ENCODE results near the gene RPA3. TPM values are rescaled to one million over a fixed set of nuclear protein-coding genes. Genes with fewer than 3 reads are reported as not detected.

The RPA3 gene
- total RNA-seq, 2 experiments from 2014 or later: 32.9 to 36.5 TPM

GRCh38 chr7:7738177-7738576 is 19.8 kb upstream of the RPA3 start:
- Histone ChIP-seq H3K4me1 (ENCODE audit: insufficient read depth, low read length) (no peaks in the 10 kb centered on the region), H3K36me3 (ENCODE audit: insufficient read depth, low read length) (no peaks in the 10 kb centered on the region), H3K27ac (ENCODE audit: low read depth in 1 of 2, low read length in 2 of 2) (no peak overlapping the region), H3K9me3 (ENCODE audit: control insufficient read depth in 1 of 2, insufficient read depth in 1 of 2, low read length in 2 of 2) (no peaks in the 10 kb centered on the region), H3K4me3 (ENCODE audit: low read length) (no peak overlapping the region), H3K27me3 (ENCODE audit: control insufficient read depth in 1 of 2, insufficient read depth in 2 of 2, low read length in 2 of 2) (no peaks in the 10 kb centered on the region)
- DNase-seq: no peak
- Mint-ChIP-seq H3K27ac (no peak overlapping the region), H3K9me3 (no peaks in the 10 kb centered on the region), H3K27me3 (no peaks in the 10 kb centered on the region), H3K36me3 (ENCODE audit: low read depth) (no peaks in the 10 kb centered on the region), H3K4me3 (no peak overlapping the region), H3K4me1 (ENCODE audit: low read depth) (peaks cover 30% of the 10 kb centered on the region)
- intact Hi-C loops (cut with DNase I, micrococcal nuclease): no loop called here
- CTCF ChIA-PET: no interaction called here
- POLR2A ChIA-PET: interaction anchor here (0.7 kb wide), 1 partner anchor 31 kb away, joined by 3 read pairs; no protein-coding TSS in a partner anchor
- ATAC-seq (ENCODE audit: poor library complexity): no peak
- TF ChIP-seq, protein P1, sequence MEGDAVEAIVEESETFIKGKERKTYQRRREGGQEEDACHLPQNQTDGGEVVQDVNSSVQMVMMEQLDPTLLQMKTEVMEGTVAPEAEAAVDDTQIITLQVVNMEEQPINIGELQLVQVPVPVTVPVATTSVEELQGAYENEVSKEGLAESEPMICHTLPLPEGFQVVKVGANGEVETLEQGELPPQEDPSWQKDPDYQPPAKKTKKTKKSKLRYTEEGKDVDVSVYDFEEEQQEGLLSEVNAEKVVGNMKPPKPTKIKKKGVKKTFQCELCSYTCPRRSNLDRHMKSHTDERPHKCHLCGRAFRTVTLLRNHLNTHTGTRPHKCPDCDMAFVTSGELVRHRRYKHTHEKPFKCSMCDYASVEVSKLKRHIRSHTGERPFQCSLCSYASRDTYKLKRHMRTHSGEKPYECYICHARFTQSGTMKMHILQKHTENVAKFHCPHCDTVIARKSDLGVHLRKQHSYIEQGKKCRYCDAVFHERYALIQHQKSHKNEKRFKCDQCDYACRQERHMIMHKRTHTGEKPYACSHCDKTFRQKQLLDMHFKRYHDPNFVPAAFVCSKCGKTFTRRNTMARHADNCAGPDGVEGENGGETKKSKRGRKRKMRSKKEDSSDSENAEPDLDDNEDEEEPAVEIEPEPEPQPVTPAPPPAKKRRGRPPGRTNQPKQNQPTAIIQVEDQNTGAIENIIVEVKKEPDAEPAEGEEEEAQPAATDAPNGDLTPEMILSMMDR (IDR thresholded peaks at IDR 0.05): no peak

GRCh38 chr7:7737674-7738073 is 19.3 kb upstream of the RPA3 start:
- DNase-seq: no peak
- Mint-ChIP-seq H3K4me1 (ENCODE audit: low read depth) (peaks cover 35% of the 10 kb centered on the region), H3K27ac (no peak overlapping the region), H3K36me3 (ENCODE audit: low read depth) (no peaks in the 10 kb centered on the region), H3K4me3 (no peak overlapping the region), H3K9me3 (no peaks in the 10 kb centered on the region), H3K27me3 (no peaks in the 10 kb centered on the region)
- CTCF ChIA-PET: no interaction called here
- Histone ChIP-seq H3K9me3 (ENCODE audit: control insufficient read depth in 1 of 2, insufficient read depth in 1 of 2, low read length in 2 of 2) (no peaks in the 10 kb centered on the region), H3K36me3 (ENCODE audit: insufficient read depth, low read length) (no peaks in the 10 kb centered on the region), H3K4me1 (ENCODE audit: insufficient read depth, low read length) (no peaks in the 10 kb centered on the region), H3K27ac (ENCODE audit: low read depth in 1 of 2, low read length in 2 of 2) (no peak overlapping the region), H3K4me3 (ENCODE audit: low read length) (no peak overlapping the region), H3K27me3 (ENCODE audit: control insufficient read depth in 1 of 2, insufficient read depth in 2 of 2, low read length in 2 of 2) (no peaks in the 10 kb centered on the region)
- intact Hi-C loops (cut with DNase I, micrococcal nuclease): no loop called here
- POLR2A ChIA-PET: no interaction called here
- TF ChIP-seq, protein P1 (IDR thresholded peaks at IDR 0.05): no peak
- ATAC-seq (ENCODE audit: poor library complexity): no peak

DNA sequence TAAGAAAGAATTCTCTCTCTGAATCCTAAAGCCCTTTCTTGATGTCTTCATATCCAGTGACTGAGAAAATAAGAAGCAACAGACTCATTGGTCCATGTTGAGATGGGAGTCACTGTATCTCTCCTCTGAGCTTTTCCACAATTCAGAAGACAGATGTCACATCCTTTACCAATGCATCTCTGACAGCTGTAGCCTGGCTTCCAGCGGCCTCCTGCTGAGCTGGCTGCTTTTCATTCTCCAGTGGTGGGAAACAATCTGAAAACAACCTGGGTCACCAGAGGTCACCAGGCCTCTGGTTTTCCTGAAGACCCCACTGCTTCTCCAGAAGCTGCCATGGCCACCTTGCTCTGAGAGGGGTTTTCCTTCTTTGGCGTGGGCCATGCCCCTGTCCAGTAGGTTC is 18.3 kb upstream of the RPA3 start:
- H3K27me3 ChIP-seq (ENCODE audit: control insufficient read depth in 1 of 2, insufficient read depth in 2 of 2, low read length in 2 of 2): no peaks in the 10 kb centered on the region
- no peaks in the 10 kb centered on the region for H3K9me3 ChIP-seq (ENCODE audit: control insufficient read depth in 1 of 2, insufficient read depth in 1 of 2, low read length in 2 of 2)
- CTCF ChIA-PET: no interaction called here
- H3K4me3 ChIP-seq (ENCODE audit: low read length): no peak overlapping the region
- no peaks in the 10 kb centered on the region for H3K4me1 ChIP-seq (ENCODE audit: insufficient read depth, low read length)
- no peaks in the 10 kb centered on the region for H3K36me3 ChIP-seq (ENCODE audit: insufficient read depth, low read length)
- ATAC-seq (ENCODE audit: poor library complexity) (no peak), DNase-seq (no peak)
- no peaks in the 10 kb centered on the region for H3K27me3 Mint-ChIP-seq
- no peaks in the 10 kb centered on the region for H3K9me3 Mint-ChIP-seq
- POLR2A ChIA-PET: no interaction called here
- H3K27ac ChIP-seq (ENCODE audit: low read depth in 1 of 2, low read length in 2 of 2): no peak overlapping the region
- H3K27ac Mint-ChIP-seq: no peak overlapping the region
- intact Hi-C loops (cut with DNase I, micrococcal nuclease): no loop called here
- TF ChIP-seq, protein P1 (IDR thresholded peaks at IDR 0.05): no peak
- H3K36me3 Mint-ChIP-seq (ENCODE audit: low read depth): no peaks in the 10 kb centered on the region
- H3K4me3 Mint-ChIP-seq: no peak overlapping the region
- peaks cover 39% of the 10 kb centered on the region for H3K4me1 Mint-ChIP-seq (ENCODE audit: low read depth)

Data from CD4-positive, alpha-beta T cell (primary cell).